Spleen (tissue), 7 donors: ENCODE results near the gene EPHA2.

ENCODE experiments used
- CTCF ChIP-seq, 11 experiments: fragments of 200-600 bp in 7 of 11; fragments of 450-650 bp in 4 of 11; sonication (generic) in 4 of 11; IDR thresholded peaks in 8 of 11; conservative IDR thresholded peaks in 3 of 11; 1 replicate in 7 of 11; 2 replicates in 4 of 11; pipeline versions ENCODE4 v1.4.0 to v1.8.0; 2016 to 2021; ENCODE audit warnings: antibody characterized with exemption in 11 of 11, inconsistent platforms in 4 of 11, mild to moderate bottlenecking in 1 of 11
- POLR2A ChIP-seq, 3 donors: fragments of 450-650 bp; IDR thresholded peaks; one replicate each; pipeline ENCODE4 v1.5.1; 2017; ENCODE audit warnings: antibody characterized with exemption in 3 of 3, mild to moderate bottlenecking in 1 of 3
- POLR2AphosphoS5 ChIP-seq, 3 donors: sonication (generic); formaldehyde crosslinking; IDR thresholded peaks; one replicate each; pipeline ENCODE4 v1.5.1; 2017; ENCODE audit warnings: antibody characterized with exemption in 3 of 3
- donor health status: DM: no; HTN: no; CAD: no; lungs with moderate emphysema.
- donor health status: DM: no; HTN: no; CAD: no.
- donor health status: DM: no; HTN: no; CAD: no.

GRCh38 chr1:16080422-16081150, 75.3 kb downstream of the EPHA2 start:
- TF ChIP-seq CTCF (IDR thresholded peaks at IDR 0.05 in 8 of 11, conservative IDR thresholded peaks at IDR 0.05 in 3 of 11) (no peak), POLR2AphosphoS5 (IDR thresholded peaks at IDR 0.05) (no peak), POLR2A (IDR thresholded peaks at IDR 0.05) (no peak)
